Measurements from ENCODE around the gene DPY19L1.
"Not testable (repeated sequence)": the region's sequence is repeated elsewhere in the genome, so short reads cannot be mapped to it uniquely, and the experiment has no call there.

Gene DPY19L1

GRCh38 chr7:34912236-34912635 lies 125.0 kb downstream of the DPY19L1 start:
- no peak for DNase-seq

GRCh38 chr7:34906266-34906850 lies 130.9 kb downstream of the DPY19L1 start:
- not testable (repeated sequence) for DNase-seq

- DNase-seq: no peak
These were observed 132.3 kb downstream of the DPY19L1 start for GRCh38 chr7:34904987-34905386.

GRCh38 chr7:34903921-34904320 lies 133.4 kb downstream of the DPY19L1 start:
- not testable (repeated sequence) for DNase-seq

- DNase-seq: no peak
These were observed 135.1 kb downstream of the DPY19L1 start for GRCh38 chr7:34902182-34902581.

- DNase-seq: no peak
These were observed 136.3 kb downstream of the DPY19L1 start for GRCh38 chr7:34900891-34901513.

- DNase-seq: no peak
These were observed 142.1 kb downstream of the DPY19L1 start for GRCh38 chr7:34895202-34895601.

- DNase-seq: no peak
These were observed 147.3 kb downstream of the DPY19L1 start for GRCh38 chr7:34889951-34890350.

- no peak for DNase-seq
These were observed 150.4 kb downstream of the DPY19L1 start for GRCh38 chr7:34886856-34887255.

- not testable (repeated sequence) for DNase-seq
These were observed 153.4 kb downstream of the DPY19L1 start for GRCh38 chr7:34883855-34884254.

- no peak for DNase-seq
These were observed 157.4 kb downstream of the DPY19L1 start for GRCh38 chr7:34879871-34880270.

- not testable (repeated sequence) for DNase-seq
These were observed 158.1 kb downstream of the DPY19L1 start for GRCh38 chr7:34878944-34879735.
